ENCODE measurements around the gene CD160. TPM values are rescaled to one million over a fixed set of nuclear protein-coding genes. Genes with fewer than 3 reads are reported as not detected.
"Not testable (repeated sequence)": the region's sequence is repeated elsewhere in the genome, so short reads cannot be mapped to it uniquely, and the experiment has no call there.

Gene CD160
- total and polyA plus RNA-seq, 2 of the 4 experiments (the other 2 are of a cell fraction) = not detected

- BruUV-seq (replicated peaks); H3K27me3 ChIP-seq (ENCODE audit: control insufficient read depth, insufficient read depth, low read length); H3K4me1 ChIP-seq (ENCODE audit: control insufficient read depth, insufficient read depth, low read length); H3K9me1 ChIP-seq (ENCODE audit: insufficient read depth, low read length); H2BK15ac ChIP-seq (ENCODE audit: low read depth, low read length); H3K56ac ChIP-seq (ENCODE audit: extremely low read depth, insufficient read depth, low read length); H2AFZ ChIP-seq (replicated peaks; ENCODE audit: low read length, poor library complexity); H2AK9ac ChIP-seq (replicated peaks; ENCODE audit: low read depth, low read length, poor library complexity); H2AK5ac ChIP-seq (ENCODE audit: low read depth, low read length); DNase-seq; in situ Hi-C loops (cut with MboI; ENCODE audit: low sequenced_read_pairs); H2BK20ac ChIP-seq (ENCODE audit: low read depth, low read length); H4K8ac ChIP-seq (ENCODE audit: low read depth in 2 of 2, low read length in 2 of 2); H4K5ac ChIP-seq (ENCODE audit: low read depth, low read length); POLR2A ChIA-PET (ENCODE audit: unreplicated experiment); H3K9ac ChIP-seq (ENCODE audit: low read depth, low read length); H3K4ac ChIP-seq (ENCODE audit: low read depth, low read length); H4K20me1 ChIP-seq (ENCODE audit: insufficient read depth, low read length); H3K27ac ChIP-seq (ENCODE audit: insufficient read depth, low read length); H2BK5ac ChIP-seq (ENCODE audit: low read depth, low read length, poor library complexity, severe bottlenecking); ATAC-seq (ENCODE audit: low read depth); H3K18ac ChIP-seq (ENCODE audit: low read depth, low read length); H3K4me2 ChIP-seq (ENCODE audit: low read depth, low read length); H2BK120ac ChIP-seq (ENCODE audit: low read depth, low read length); H3K23ac ChIP-seq (ENCODE audit: low read depth, low read length); H4K91ac ChIP-seq (ENCODE audit: insufficient read depth, low read depth, low read length); dilution Hi-C loops (cut with HindIII; ENCODE audit: low sequenced_read_pairs, unreplicated experiment); H3K14ac ChIP-seq (replicated peaks; ENCODE audit: low read depth, low read length); H3K4me3 ChIP-seq (ENCODE audit: insufficient read depth, low read depth, low read length); H3K9me3 ChIP-seq (ENCODE audit: control insufficient read depth, insufficient read depth, low read length); intact Hi-C loops (cut with micrococcal nuclease): not testable (repeated sequence)
- peaks cover 11% of the 10 kb centered on the region for H3K36me3 ChIP-seq (ENCODE audit: control insufficient read depth, insufficient read depth, low read length)
- CTCF ChIA-PET = interaction anchor here (0.8 kb wide), 1 partner anchor 12 kb away, joined by 7 read pairs; no protein-coding TSS in a partner anchor
- 95% methylated on average over 8 of the region's 11 CpGs; no CpG with 5 or more reads in 1 of the 2 experiments for WGBS, 2 experiments (ENCODE audit: extremely low coverage in 2 of 2, insufficient read length in 1 of 2)
- peaks cover 24 to 49% of the 10 kb centered on the region in 2 experiments for H3K79me1 ChIP-seq (ENCODE audit: low read depth in 1 of 2, low read length in 2 of 2)
Measured at GRCh38 chr1:145761498-145761897, 42.2 kb downstream of the CD160 start.

- H2AK5ac ChIP-seq (ENCODE audit: low read depth, low read length); H3K9me3 ChIP-seq (ENCODE audit: control insufficient read depth, insufficient read depth, low read length); ATAC-seq (ENCODE audit: low read depth); H3K9ac ChIP-seq (ENCODE audit: low read depth, low read length); H3K4me2 ChIP-seq (ENCODE audit: low read depth, low read length); intact Hi-C loops (cut with micrococcal nuclease); H2AK9ac ChIP-seq (replicated peaks; ENCODE audit: low read depth, low read length, poor library complexity); H4K91ac ChIP-seq (ENCODE audit: insufficient read depth, low read depth, low read length); H3K4me1 ChIP-seq (ENCODE audit: control insufficient read depth, insufficient read depth, low read length); POLR2A ChIA-PET (ENCODE audit: unreplicated experiment); H2BK120ac ChIP-seq (ENCODE audit: low read depth, low read length); dilution Hi-C loops (cut with HindIII; ENCODE audit: low sequenced_read_pairs, unreplicated experiment); in situ Hi-C loops (cut with MboI; ENCODE audit: low sequenced_read_pairs); H4K8ac ChIP-seq (ENCODE audit: low read depth in 2 of 2, low read length in 2 of 2); H4K5ac ChIP-seq (ENCODE audit: low read depth, low read length); H3K4ac ChIP-seq (ENCODE audit: low read depth, low read length); H3K27me3 ChIP-seq (ENCODE audit: control insufficient read depth, insufficient read depth, low read length); H2AFZ ChIP-seq (replicated peaks; ENCODE audit: low read length, poor library complexity); H3K9me1 ChIP-seq (ENCODE audit: insufficient read depth, low read length); H3K18ac ChIP-seq (ENCODE audit: low read depth, low read length); H2BK15ac ChIP-seq (ENCODE audit: low read depth, low read length); BruUV-seq (replicated peaks); DNase-seq; H2BK5ac ChIP-seq (ENCODE audit: low read depth, low read length, poor library complexity, severe bottlenecking); H4K20me1 ChIP-seq (ENCODE audit: insufficient read depth, low read length); H2BK20ac ChIP-seq (ENCODE audit: low read depth, low read length); H3K27ac ChIP-seq (ENCODE audit: insufficient read depth, low read length); H3K14ac ChIP-seq (replicated peaks; ENCODE audit: low read depth, low read length); H3K23ac ChIP-seq (ENCODE audit: low read depth, low read length); H3K56ac ChIP-seq (ENCODE audit: extremely low read depth, insufficient read depth, low read length); H3K4me3 ChIP-seq (ENCODE audit: insufficient read depth, low read depth, low read length): not testable (repeated sequence)
- no CpG with 5 or more reads among the region's 2 CpGs for WGBS, 2 experiments (ENCODE audit: extremely low coverage in 2 of 2, insufficient read length in 1 of 2)
- peaks cover 20 to 47% of the 10 kb centered on the region in 2 experiments for H3K79me1 ChIP-seq (ENCODE audit: low read depth in 1 of 2, low read length in 2 of 2)
- CTCF ChIA-PET = interaction anchor here (0.8 kb wide), 1 partner anchor 12 kb away, joined by 7 read pairs; no protein-coding TSS in a partner anchor
- H3K36me3 ChIP-seq (ENCODE audit: control insufficient read depth, insufficient read depth, low read length) = peaks cover 11% of the 10 kb centered on the region
Measured at GRCh38 chr1:145762001-145762400, 42.7 kb downstream of the CD160 start.
